Tibial nerve (tissue), 4 donors: ENCODE measurements around the gene ACBD6.

ENCODE experiments used
- CTCF ChIP-seq, 5 experiments: fragments of 200-600 bp in 3 of 5; fragments of 450-650 bp in 2 of 5; sonication (generic) in 3 of 5; IDR thresholded peaks; one replicate each; pipeline ENCODE4 v1.5.1; 2016 to 2019; ENCODE audit warnings: antibody characterized with exemption in 5 of 5, mild to moderate bottlenecking in 3 of 5, moderate library complexity in 2 of 5
- EP300 ChIP-seq, 2 donors: sonication (generic); formaldehyde crosslinking; IDR thresholded peaks; one replicate each; pipeline ENCODE4 v1.6.1; 2017; ENCODE audit warnings: antibody characterized with exemption in 2 of 2, mild to moderate bottlenecking in 1 of 2
- POLR2A ChIP-seq, 2 donors: fragments of 450-650 bp; IDR thresholded peaks; one replicate each; pipeline ENCODE4 v1.6.1; 2017; ENCODE audit warnings: antibody characterized with exemption in 2 of 2, mild to moderate bottlenecking in 2 of 2, moderate library complexity in 2 of 2

- TF ChIP-seq CTCF (IDR thresholded peaks at IDR 0.05) (no peak), POLR2A (IDR thresholded peaks at IDR 0.05) (no peak), EP300 (IDR thresholded peaks at IDR 0.05) (no peak)
Observed at GRCh38 chr1:180254854-180255253, 247.5 kb downstream of the ACBD6 start.
